HG02870 (cell line): Measurements from ENCODE around the gene CFHR5.
"Not testable (repeated sequence)": the region's sequence is repeated elsewhere in the genome, so short reads cannot be mapped to it uniquely, and the experiment has no call there.

Source experiments
- ATAC-seq: cut with Tn5 transposase; IDR thresholded peaks from one replicate; pipeline ENCODE4 v1.9.1; 2021; ENCODE audit warnings: mild to moderate bottlenecking, moderate library complexity; ENCODE audit not compliant: unreplicated experiment

CFHR5 gene

GRCh38 chr1:196977278-196977677 lies at the start of gene CFHR5:
CFHR5 (plus strand) TSS chr1:196977556; CDS start chr1:196977665, 109 bp downstream.
- no peak for ATAC-seq

- ATAC-seq = not testable (repeated sequence)
These were observed 44.5 kb upstream of the CFHR5 start for GRCh38 chr1:196932853-196933252.

- ATAC-seq = no peak
These were observed 43.7 kb upstream of the CFHR5 start for GRCh38 chr1:196933531-196934189.

- not testable (repeated sequence) for ATAC-seq
These were observed 35.9 kb upstream of the CFHR5 start for GRCh38 chr1:196941474-196941873.

GRCh38 chr1:196943568-196943967 lies 33.8 kb upstream of the CFHR5 start, which contains the start of gene CFHR2:
CFHR2 (plus strand) TSS chr1:196943738; CDS start chr1:196943881, 143 bp downstream.
- ATAC-seq = not testable (repeated sequence)

GRCh38 chr1:196951711-196952394 lies 25.5 kb upstream of the CFHR5 start:
- ATAC-seq = peak; percentile 97

- ATAC-seq = no peak
These were observed 22.6 kb upstream of the CFHR5 start for GRCh38 chr1:196954778-196955177.

GRCh38 chr1:196955926-196956325 lies 21.4 kb upstream of the CFHR5 start:
- no peak for ATAC-seq

- ATAC-seq = peak; percentile 92
These were observed 16.5 kb upstream of the CFHR5 start for GRCh38 chr1:196960854-196961253.

GRCh38 chr1:196970182-196970581 lies 7.2 kb upstream of the CFHR5 start:
- ATAC-seq = no peak

- no peak for ATAC-seq
These were observed 1.1 kb upstream of the CFHR5 start for GRCh38 chr1:196976278-196976677.

GRCh38 chr1:196980859-196981258 lies 3.5 kb downstream of the CFHR5 start:
- ATAC-seq = no peak

GRCh38 chr1:196982247-196982646 lies 4.9 kb downstream of the CFHR5 start:
- not testable (repeated sequence) for ATAC-seq

GRCh38 chr1:196991919-196992651 lies 14.7 kb downstream of the CFHR5 start:
- ATAC-seq = not testable (repeated sequence)

GRCh38 chr1:196993916-196994315 lies 16.6 kb downstream of the CFHR5 start:
- no peak for ATAC-seq

GRCh38 chr1:196997423-196997822 lies 20.1 kb downstream of the CFHR5 start:
- no peak for ATAC-seq

- no peak for ATAC-seq
These were observed 24.5 kb downstream of the CFHR5 start for GRCh38 chr1:197001828-197002227.

GRCh38 chr1:197003132-197003531 lies 25.8 kb downstream of the CFHR5 start:
- ATAC-seq = no peak

- ATAC-seq = no peak
These were observed 31.5 kb downstream of the CFHR5 start for GRCh38 chr1:197008861-197009260.

- ATAC-seq = no peak
These were observed 34.3 kb downstream of the CFHR5 start for GRCh38 chr1:197011614-197012013.

GRCh38 chr1:197013234-197013633 lies 35.9 kb downstream of the CFHR5 start:
- ATAC-seq = no peak

- ATAC-seq = no peak
These were observed 39.4 kb downstream of the CFHR5 start for GRCh38 chr1:197016751-197017150.
